ENCODE measurements around the gene RNF217. TPM values are rescaled to one million over a fixed set of nuclear protein-coding genes. Genes with fewer than 3 reads are reported as not detected.

Gene RNF217
- total and polyA plus RNA-seq, 3 experiments from 2014 or later, result 0.13 TPM; not detected in 2

DNA sequence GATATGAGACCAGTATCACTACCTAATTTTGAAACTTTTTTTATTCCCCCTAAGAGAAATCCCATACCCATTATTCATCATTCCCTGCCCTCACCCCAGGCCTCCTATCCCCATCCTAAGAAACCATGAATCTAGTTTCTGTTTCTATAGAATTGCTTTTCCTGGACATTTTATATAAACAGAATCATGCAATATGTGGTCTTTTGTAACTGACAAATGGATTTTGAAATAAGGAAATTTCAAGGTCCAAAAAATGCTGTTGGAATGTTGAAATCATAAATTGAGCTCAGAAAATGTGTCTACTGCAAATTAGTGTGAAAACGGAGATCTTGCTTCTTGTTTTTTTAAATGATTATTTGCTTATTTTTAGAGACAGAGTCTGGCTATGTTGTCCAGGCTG, 25.1 kb downstream of the RNF217 start:
- no peaks in the 10 kb centered on the region for H3K27me3 ChIP-seq (ENCODE audit: insufficient read depth, low read length, poor library complexity, severe bottlenecking)
- no peaks in the 10 kb centered on the region for H3K9me3 ChIP-seq (ENCODE audit: low read length)
- H3K4me1 ChIP-seq (ENCODE audit: insufficient read depth, low read length), result no peaks in the 10 kb centered on the region
- no peak overlapping the region for H3K4me3 Mint-ChIP-seq
- ChIA-PET POLR2A (no interaction called here), CTCF (no interaction called here)
- no peaks in the 10 kb centered on the region for H3K9me3 Mint-ChIP-seq
- H3K27ac Mint-ChIP-seq, result no peak overlapping the region
- H3K4me3 ChIP-seq (ENCODE audit: low read length), result no peak overlapping the region
- DNase-seq, result no peak
- no peaks in the 10 kb centered on the region for H3K27me3 Mint-ChIP-seq
- H3K36me3 Mint-ChIP-seq, result no peaks in the 10 kb centered on the region
- no peak overlapping the region for H3K27ac ChIP-seq (ENCODE audit: low read depth, low read length)
- H3K36me3 ChIP-seq (ENCODE audit: insufficient read depth, low read length), result no peaks in the 10 kb centered on the region
- peaks cover 0 to 7% (median 0%) of the 10 kb centered on the region in 3 donors for H3K4me1 Mint-ChIP-seq

- Histone ChIP-seq H3K4me1 (ENCODE audit: insufficient read depth, low read length) (no peaks in the 10 kb centered on the region), H3K4me3 (ENCODE audit: low read length) (no peak overlapping the region), H3K27me3 (ENCODE audit: insufficient read depth, low read length, poor library complexity, severe bottlenecking) (no peaks in the 10 kb centered on the region), H3K36me3 (ENCODE audit: insufficient read depth, low read length) (no peaks in the 10 kb centered on the region), H3K9me3 (ENCODE audit: low read length) (no peaks in the 10 kb centered on the region), H3K27ac (ENCODE audit: low read depth, low read length) (no peak overlapping the region)
- Mint-ChIP-seq H3K9me3 (no peaks in the 10 kb centered on the region), H3K27me3 (no peaks in the 10 kb centered on the region), H3K4me1 (peaks cover 0 to 7% (median 0%) of the 10 kb centered on the region in 3 donors), H3K36me3 (no peaks in the 10 kb centered on the region), H3K4me3 (no peak overlapping the region), H3K27ac (no peak overlapping the region)
- CTCF ChIA-PET, result no interaction called here
- DNase-seq, result no peak
- POLR2A ChIA-PET, result no interaction called here
These were observed 25.9 kb downstream of the RNF217 start for GRCh38 chr6:124987999-124988591.

DNA sequence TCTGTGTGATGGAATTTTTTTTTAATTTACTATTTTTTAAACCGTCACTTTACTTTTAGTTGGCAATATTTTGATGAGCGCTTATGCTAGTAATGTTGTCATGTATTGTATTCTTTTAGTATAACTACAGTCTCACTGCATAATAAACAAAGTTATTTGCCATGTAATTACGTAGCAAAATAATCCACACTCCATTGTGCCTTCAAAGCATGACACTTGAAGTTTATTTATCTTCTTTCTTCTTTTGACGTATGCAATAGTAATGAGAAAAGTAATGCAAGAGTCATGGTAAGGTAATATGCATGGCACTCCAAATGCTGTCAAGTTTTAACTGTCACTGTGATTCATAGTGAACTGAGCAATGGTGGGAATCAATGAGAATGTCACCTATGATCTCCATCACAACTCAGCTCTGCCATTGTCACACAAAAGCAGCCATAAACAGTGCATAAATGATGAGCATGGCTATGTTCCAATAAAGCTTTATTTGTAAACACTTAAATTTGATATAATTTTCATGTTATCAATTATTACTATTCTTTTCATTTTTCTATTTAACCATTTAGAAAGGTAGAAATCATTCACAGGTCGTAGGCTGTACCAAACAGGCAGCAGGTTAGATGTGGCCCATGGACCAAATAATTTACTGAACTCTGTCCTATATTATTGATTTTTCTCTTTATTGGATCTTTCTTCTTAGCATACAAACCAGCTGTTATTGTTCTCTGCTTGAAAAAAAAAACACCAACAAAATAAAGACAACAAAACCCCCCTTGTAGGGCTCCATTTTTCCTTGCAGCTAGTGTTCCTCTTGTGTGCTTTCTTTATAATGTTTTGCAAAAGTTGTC, 27.1 kb downstream of the RNF217 start:
- POLR2A ChIA-PET, result no interaction called here
- no peaks in the 10 kb centered on the region for H3K36me3 ChIP-seq (ENCODE audit: insufficient read depth, low read length)
- no peaks in the 10 kb centered on the region for H3K4me1 ChIP-seq (ENCODE audit: insufficient read depth, low read length)
- DNase-seq, result no peak
- Mint-ChIP-seq H3K27ac (no peak overlapping the region), H3K9me3 (peaks cover 0 to 2% (median 0%) of the 10 kb centered on the region in 5 donors), H3K4me1 (peaks cover 0 to 7% (median 0%) of the 10 kb centered on the region in 3 donors), H3K4me3 (no peak overlapping the region), H3K27me3 (no peaks in the 10 kb centered on the region), H3K36me3 (no peaks in the 10 kb centered on the region)
- H3K27ac ChIP-seq (ENCODE audit: low read depth, low read length), result no peak overlapping the region
- CTCF ChIA-PET, result no interaction called here
- H3K27me3 ChIP-seq (ENCODE audit: insufficient read depth, low read length, poor library complexity, severe bottlenecking), result no peaks in the 10 kb centered on the region
- H3K9me3 ChIP-seq (ENCODE audit: low read length), result no peaks in the 10 kb centered on the region
- H3K4me3 ChIP-seq (ENCODE audit: low read length), result no peak overlapping the region

GRCh38 chr6:124990988-124991387, 28.8 kb downstream of the RNF217 start:
- CTCF ChIA-PET, result no interaction called here

DNA sequence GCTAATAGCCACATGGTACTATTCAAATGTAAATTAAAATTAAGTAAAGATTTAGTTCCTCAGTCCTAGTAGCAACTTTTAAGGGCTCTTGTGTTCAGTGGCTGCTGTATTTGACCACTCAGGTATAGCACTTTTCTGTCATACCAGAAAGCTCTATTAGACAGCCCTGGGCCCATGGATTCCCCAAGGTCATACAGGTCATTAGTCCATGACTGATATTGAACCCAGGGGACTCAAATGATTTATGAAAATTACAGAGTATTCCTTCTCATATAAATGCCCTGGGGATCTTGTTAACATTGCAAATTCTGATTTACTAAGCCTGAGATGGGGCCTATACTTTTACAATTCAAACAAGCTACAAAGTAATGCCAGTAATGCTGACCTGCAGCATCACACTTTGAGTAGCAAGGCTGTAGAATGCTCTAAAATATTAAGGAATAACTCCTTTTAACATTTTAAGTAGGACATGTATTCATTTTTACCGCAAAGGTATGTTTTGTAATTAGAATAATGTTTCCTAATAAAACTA, 29.6 kb downstream of the RNF217 start:
- Mint-ChIP-seq H3K9me3 (peaks cover 0 to 2% (median 0%) of the 10 kb centered on the region in 5 donors), H3K27ac (no peak overlapping the region), H3K27me3 (no peaks in the 10 kb centered on the region), H3K4me3 (no peak overlapping the region), H3K36me3 (no peaks in the 10 kb centered on the region), H3K4me1 (no peaks in the 10 kb centered on the region)
- Histone ChIP-seq H3K36me3 (ENCODE audit: insufficient read depth, low read length) (no peaks in the 10 kb centered on the region), H3K27me3 (ENCODE audit: insufficient read depth, low read length, poor library complexity, severe bottlenecking) (no peaks in the 10 kb centered on the region), H3K27ac (ENCODE audit: low read depth, low read length) (no peak overlapping the region), H3K4me3 (ENCODE audit: low read length) (no peak overlapping the region), H3K4me1 (ENCODE audit: insufficient read depth, low read length) (no peaks in the 10 kb centered on the region), H3K9me3 (ENCODE audit: low read length) (no peaks in the 10 kb centered on the region)
- CTCF ChIA-PET, result no interaction called here
- POLR2A ChIA-PET, result no interaction called here
- no peak for DNase-seq

More at GRCh38 chr6:124990988-124991387, 28.8 kb downstream of the RNF217 start:
- no peaks in the 10 kb centered on the region for H3K27me3 Mint-ChIP-seq
- no peak overlapping the region for H3K4me3 Mint-ChIP-seq
- no peaks in the 10 kb centered on the region for H3K9me3 ChIP-seq (ENCODE audit: low read length)
- peaks cover 0 to 5% (median 0%) of the 10 kb centered on the region in 3 donors for H3K4me1 Mint-ChIP-seq
- no peaks in the 10 kb centered on the region for H3K27me3 ChIP-seq (ENCODE audit: insufficient read depth, low read length, poor library complexity, severe bottlenecking)
- POLR2A ChIA-PET, result no interaction called here
- H3K9me3 Mint-ChIP-seq, result peaks cover 0 to 2% (median 0%) of the 10 kb centered on the region in 5 donors
- no peaks in the 10 kb centered on the region for H3K36me3 Mint-ChIP-seq
- no peak overlapping the region for H3K27ac Mint-ChIP-seq
- H3K36me3 ChIP-seq (ENCODE audit: insufficient read depth, low read length), result no peaks in the 10 kb centered on the region
- no peak overlapping the region for H3K4me3 ChIP-seq (ENCODE audit: low read length)
- H3K4me1 ChIP-seq (ENCODE audit: insufficient read depth, low read length), result no peaks in the 10 kb centered on the region
- no peak for DNase-seq
- no peak overlapping the region for H3K27ac ChIP-seq (ENCODE audit: low read depth, low read length)

DNA sequence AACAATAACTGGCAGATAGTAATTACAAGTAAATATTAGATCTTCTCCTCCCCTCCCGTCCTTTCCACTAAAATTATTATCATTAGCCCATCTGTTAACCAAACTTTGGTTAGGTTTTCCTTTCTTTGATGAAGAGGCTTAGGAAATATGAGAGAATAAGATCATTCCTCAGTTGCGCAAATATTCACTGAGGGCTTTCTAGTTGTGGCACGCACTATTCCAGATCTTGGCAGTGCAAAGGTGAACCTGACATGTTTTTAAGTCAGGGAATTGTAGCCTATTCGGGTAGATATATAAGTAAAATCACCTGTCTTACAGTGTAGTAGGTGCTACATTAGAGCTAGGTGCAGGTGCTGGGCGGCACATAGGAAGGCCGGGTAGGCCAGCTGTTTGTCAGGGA, 31.1 kb downstream of the RNF217 start:
- ChIA-PET CTCF (no interaction called here), POLR2A (no interaction called here)
- no peak overlapping the region for H3K27ac Mint-ChIP-seq
- Histone ChIP-seq H3K4me1 (ENCODE audit: insufficient read depth, low read length) (no peaks in the 10 kb centered on the region), H3K36me3 (ENCODE audit: insufficient read depth, low read length) (no peaks in the 10 kb centered on the region), H3K4me3 (ENCODE audit: low read length) (no peak overlapping the region), H3K27me3 (ENCODE audit: insufficient read depth, low read length, poor library complexity, severe bottlenecking) (no peaks in the 10 kb centered on the region), H3K9me3 (ENCODE audit: low read length) (no peaks in the 10 kb centered on the region), H3K27ac (ENCODE audit: low read depth, low read length) (no peak overlapping the region)
- H3K4me3 Mint-ChIP-seq, result no peak overlapping the region
- H3K27me3 Mint-ChIP-seq, result no peaks in the 10 kb centered on the region
- H3K36me3 Mint-ChIP-seq, result no peaks in the 10 kb centered on the region
- H3K9me3 Mint-ChIP-seq, result peaks cover 0 to 4% (median 0%) of the 10 kb centered on the region in 5 donors
- DNase-seq, result no peak
- no peaks in the 10 kb centered on the region for H3K4me1 Mint-ChIP-seq

- ChIA-PET CTCF (no interaction called here), POLR2A (no interaction called here)
- no peak overlapping the region for H3K4me3 Mint-ChIP-seq
These were observed 32.4 kb downstream of the RNF217 start for GRCh38 chr6:124994648-124995047.

GRCh38 chr6:124995131-124995530, 32.9 kb downstream of the RNF217 start:
- H3K27me3 ChIP-seq (ENCODE audit: insufficient read depth, low read length, poor library complexity, severe bottlenecking), result no peaks in the 10 kb centered on the region
- Mint-ChIP-seq H3K36me3 (no peaks in the 10 kb centered on the region), H3K9me3 (peaks cover 0 to 4% (median 0%) of the 10 kb centered on the region in 5 donors), H3K4me1 (no peaks in the 10 kb centered on the region), H3K27ac (no peak overlapping the region), H3K27me3 (no peaks in the 10 kb centered on the region), H3K4me3 (no peak overlapping the region)
- no peaks in the 10 kb centered on the region for H3K4me1 ChIP-seq (ENCODE audit: insufficient read depth, low read length)
- H3K4me3 ChIP-seq (ENCODE audit: low read length), result no peak overlapping the region
- no peak overlapping the region for H3K27ac ChIP-seq (ENCODE audit: low read depth, low read length)
- CTCF ChIA-PET, result no interaction called here
- no peak for DNase-seq
- no peaks in the 10 kb centered on the region for H3K36me3 ChIP-seq (ENCODE audit: insufficient read depth, low read length)
- H3K9me3 ChIP-seq (ENCODE audit: low read length), result no peaks in the 10 kb centered on the region
- POLR2A ChIA-PET, result no interaction called here

More at GRCh38 chr6:124994648-124995047, 32.4 kb downstream of the RNF217 start:
- H3K27ac Mint-ChIP-seq, result no peak overlapping the region
- Histone ChIP-seq H3K27ac (ENCODE audit: low read depth, low read length) (no peak overlapping the region), H3K9me3 (ENCODE audit: low read length) (no peaks in the 10 kb centered on the region), H3K27me3 (ENCODE audit: insufficient read depth, low read length, poor library complexity, severe bottlenecking) (no peaks in the 10 kb centered on the region), H3K4me3 (ENCODE audit: low read length) (no peak overlapping the region), H3K36me3 (ENCODE audit: insufficient read depth, low read length) (no peaks in the 10 kb centered on the region), H3K4me1 (ENCODE audit: insufficient read depth, low read length) (no peaks in the 10 kb centered on the region)
- H3K27me3 Mint-ChIP-seq, result no peaks in the 10 kb centered on the region
- peaks cover 0 to 4% (median 0%) of the 10 kb centered on the region in 5 donors for H3K9me3 Mint-ChIP-seq
- no peak for DNase-seq
- H3K4me1 Mint-ChIP-seq, result no peaks in the 10 kb centered on the region
- no peaks in the 10 kb centered on the region for H3K36me3 Mint-ChIP-seq

Data from CD8-positive, alpha-beta memory T cell (primary cell).